ENCODE data around the gene AK5.
A peak's percentile ranks its signal among the peaks of the same experiment; 100 is the strongest.

AK5 gene

GRCh38 chr1:77316966-77317365 is 35.1 kb downstream of the AK5 start:
- peak; percentile 10 for DNase-seq (ENCODE audit: low read depth)
- H3K4me3 ChIP-seq (ENCODE audit: control insufficient read depth, low read depth, low read length) = no peak overlapping the region
- TF ChIP-seq CTCF (conservative IDR thresholded peaks at IDR 0.05; ENCODE audit: control insufficient read depth, insufficient read depth, low read depth, low read length) = no peak

GRCh38 chr1:77319036-77319705 is 37.4 kb downstream of the AK5 start:
- H3K4me3 ChIP-seq (ENCODE audit: control insufficient read depth, low read depth, low read length) = no peak overlapping the region
- DNase-seq (ENCODE audit: low read depth) = peak; percentile 67

GRCh38 chr1:77322061-77322900 is 40.5 kb downstream of the AK5 start:
- peak; percentile 90 for DNase-seq (ENCODE audit: low read depth)
- no peak for TF ChIP-seq CTCF (conservative IDR thresholded peaks at IDR 0.05; ENCODE audit: control insufficient read depth, insufficient read depth, low read depth, low read length)
- no peak overlapping the region for H3K4me3 ChIP-seq (ENCODE audit: control insufficient read depth, low read depth, low read length)

More at GRCh38 chr1:77319036-77319705, 37.4 kb downstream of the AK5 start:
- no peak for TF ChIP-seq CTCF (conservative IDR thresholded peaks at IDR 0.05; ENCODE audit: control insufficient read depth, insufficient read depth, low read depth, low read length)

GRCh38 chr1:77333501-77333900 is 51.7 kb downstream of the AK5 start:
- DNase-seq (ENCODE audit: low read depth) = no peak
- TF ChIP-seq CTCF (conservative IDR thresholded peaks at IDR 0.05; ENCODE audit: control insufficient read depth, insufficient read depth, low read depth, low read length) = no peak

GRCh38 chr1:77336729-77337128 is 54.9 kb downstream of the AK5 start:
- no peak overlapping the region for H3K4me3 ChIP-seq (ENCODE audit: control insufficient read depth, low read depth, low read length)
- DNase-seq (ENCODE audit: low read depth) = no peak
- no peak for TF ChIP-seq CTCF (conservative IDR thresholded peaks at IDR 0.05; ENCODE audit: control insufficient read depth, insufficient read depth, low read depth, low read length)

More at GRCh38 chr1:77333501-77333900, 51.7 kb downstream of the AK5 start:
- no peak overlapping the region for H3K4me3 ChIP-seq (ENCODE audit: control insufficient read depth, low read depth, low read length)

GRCh38 chr1:77339326-77339725 is 57.5 kb downstream of the AK5 start:
- no peak for DNase-seq (ENCODE audit: low read depth)
- TF ChIP-seq CTCF (conservative IDR thresholded peaks at IDR 0.05; ENCODE audit: control insufficient read depth, insufficient read depth, low read depth, low read length) = no peak
- no peak overlapping the region for H3K4me3 ChIP-seq (ENCODE audit: control insufficient read depth, low read depth, low read length)

All from fibroblast of mammary gland (primary cell).